NCI-H345 (cell line): ENCODE measurements around the gene DNM2.

Experiments
- DNase-seq: peaks from one replicate; lab custom pipeline; 2025; lab: John Stamatoyannopoulos, UW

The DNM2 gene

GRCh38 chr19:10815969-10816644 lies 98.2 kb downstream of the DNM2 start:
- no peak for DNase-seq

GRCh38 chr19:10816691-10817090 lies 98.8 kb downstream of the DNM2 start:
- no peak for DNase-seq

- no peak for DNase-seq
These were observed 99.6 kb downstream of the DNM2 start for GRCh38 chr19:10817291-10818038.

GRCh38 chr19:10818301-10819123 lies 100.6 kb downstream of the DNM2 start:
- no peak for DNase-seq

- no peak for DNase-seq
These were observed 101.5 kb downstream of the DNM2 start for GRCh38 chr19:10819124-10820060.

GRCh38 chr19:10820173-10820572 lies 102.3 kb downstream of the DNM2 start:
- DNase-seq = no peak

GRCh38 chr19:10823690-10824089 lies 105.8 kb downstream of the DNM2 start:
- DNase-seq = no peak

- DNase-seq = no peak
These were observed 108.4 kb downstream of the DNM2 start for GRCh38 chr19:10826231-10826630.

GRCh38 chr19:10826846-10827245 lies 109.0 kb downstream of the DNM2 start:
- no peak for DNase-seq

GRCh38 chr19:10828981-10829821 lies 111.3 kb downstream of the DNM2 start:
- DNase-seq = no peak

- no peak for DNase-seq
These were observed 112.1 kb downstream of the DNM2 start for GRCh38 chr19:10829967-10830366.

GRCh38 chr19:10830370-10830769 lies 112.5 kb downstream of the DNM2 start:
- DNase-seq = no peak

GRCh38 chr19:10830931-10831779 lies 113.3 kb downstream of the DNM2 start:
- no peak for DNase-seq

- DNase-seq = no peak
These were observed 114.4 kb downstream of the DNM2 start for GRCh38 chr19:10831987-10832938.

GRCh38 chr19:10832939-10833296 lies 115.0 kb downstream of the DNM2 start:
- DNase-seq = no peak

GRCh38 chr19:10835089-10835753 lies 117.3 kb downstream of the DNM2 start:
- DNase-seq = no peak

- DNase-seq = peak; percentile 100
These were observed 118.0 kb downstream of the DNM2 start, which contains the start of gene TMED1 for GRCh38 chr19:10835754-10836478. TMED1 (minus strand) TSS chr19:10836212; CDS start chr19:10836191, 21 bp downstream.
